B cell (primary cell): ENCODE data around the gene PRR7. TPM values are rescaled to one million over a fixed set of nuclear protein-coding genes. Genes with fewer than 3 reads are reported as not detected.

Source experiments
- ATAC-seq: fragments of 200-7000 bp; cut with Tn5 transposase; one replicate; pipeline ENCODE4 v1.10.0; 2021; ENCODE audit warnings: low read depth, mild to moderate bottlenecking, moderate number of reproducible peaks, moderate library complexity
- CTCF ChIA-PET: fragments of 350-600 bp; sonication (Branson Sonifier 250); formaldehyde crosslinking; loops from one replicate; lab custom pipeline; 2021; ENCODE audit warnings: antibody characterized with exemption, inconsistent platforms; lab: Charles Lee
- POLR2A ChIA-PET: fragments of 350-600 bp; sonication (Branson Sonifier 250); formaldehyde crosslinking; loops from one replicate; lab custom pipeline; 2021; ENCODE audit warnings: antibody characterized with exemption; lab: Charles Lee
- DNase-seq: peaks from one replicate; pipeline ENCODE4 v3.0.0; 2013
- H2AFZ ChIP-seq: 2 replicates; pipeline ENCODE4 v1.6.1; 2012; ENCODE audit warnings: mild to moderate bottlenecking, low read depth, low read length; ENCODE audit not compliant: insufficient read depth, poor library complexity, severe bottlenecking
- H3K27ac ChIP-seq, 2 donors: 1 replicate in 1 of 2; 2 replicates in 1 of 2; pipeline ENCODE4 v1.5.1; 2012 to 2013; ENCODE audit warnings: low read length in 2 of 2, mild to moderate bottlenecking in 2 of 2, moderate library complexity in 1 of 2
- H3K27me3 ChIP-seq, 4 experiments: fragments of 200-600 bp in 1 of 4; sonication (generic) in 1 of 4; replicated peaks in 1 of 4; 1 replicate in 2 of 4; 2 replicates in 2 of 4; pipeline versions ENCODE4 v1.6.1 to v1.7.0; 2013 to 2016; ENCODE audit warnings: low read length in 3 of 4, mild to moderate bottlenecking in 2 of 4, mixed read lengths in 1 of 4, moderate library complexity in 1 of 4; ENCODE audit not compliant: insufficient read depth in 4 of 4, control insufficient read depth in 3 of 4; ENCODE audit errors: control extremely low read depth in 1 of 4
- H3K36me3 ChIP-seq, 2 experiments: replicated peaks in 1 of 2; 1 replicate in 1 of 2; 2 replicates in 1 of 2; pipeline versions ENCODE4 v1.6.1 to v1.7.1; 2013; ENCODE audit warnings: low read length in 1 of 2; ENCODE audit not compliant: insufficient read depth in 2 of 2, control insufficient read depth in 1 of 2; ENCODE audit errors: control extremely low read depth in 1 of 2, extremely low read depth in 1 of 2
- H3K4me1 ChIP-seq, 2 donors: fragments of 200-600 bp in 1 of 2; sonication (generic) in 1 of 2; 1 replicate in 1 of 2; 2 replicates in 1 of 2; pipeline versions ENCODE4 v1.5.1 to v1.6.1; 2013 to 2017; ENCODE audit warnings: low read length in 2 of 2; ENCODE audit not compliant: control insufficient read depth in 2 of 2, insufficient read depth in 2 of 2
- H3K4me2 ChIP-seq: replicated peaks from 2 replicates; pipeline ENCODE3; 2012; ENCODE audit warnings: mild to moderate bottlenecking, low read depth, low read length; ENCODE audit not compliant: poor library complexity, severe bottlenecking
- H3K4me3 ChIP-seq, 5 experiments: fragments of 200-600 bp in 1 of 5; sonication (generic) in 1 of 5; 1 replicate in 3 of 5; 2 replicates in 2 of 5; pipeline versions ENCODE4 v1.5.1 to v1.7.0; 2011 to 2016; ENCODE audit warnings: low read length in 4 of 5, mild to moderate bottlenecking in 4 of 5, low read depth in 2 of 5, control low read depth in 1 of 5, moderate library complexity in 1 of 5; ENCODE audit not compliant: insufficient read depth in 1 of 5; ENCODE audit errors: control extremely low read depth in 1 of 5, extremely low read depth in 1 of 5
- H3K79me2 ChIP-seq: fragments of 200-600 bp; sonication (generic); one replicate; pipeline ENCODE4 v1.6.0; 2016; ENCODE audit warnings: low read length; ENCODE audit not compliant: control insufficient read depth, insufficient read depth
- H3K9ac ChIP-seq: fragments of 200-600 bp; sonication (generic); 2 replicates; pipeline ENCODE4 v1.6.1; 2017; ENCODE audit warnings: mild to moderate bottlenecking, low read length, moderate library complexity
- H3K9me3 ChIP-seq, 3 donors: one replicate each; pipeline versions ENCODE4 v1.6.1 to v1.7.1; 2013; ENCODE audit warnings: low read length in 2 of 3; ENCODE audit not compliant: control insufficient read depth in 2 of 3, insufficient read depth in 1 of 3; ENCODE audit errors: control extremely low read depth in 1 of 3
- H4K20me1 ChIP-seq: 2 replicates; pipeline ENCODE4 v1.6.0; 2012; ENCODE audit warnings: mild to moderate bottlenecking, low read length; ENCODE audit not compliant: insufficient read depth, control insufficient read depth, poor library complexity, severe bottlenecking
- H3K27ac Mint-ChIP-seq: one replicate; pipeline ENCODE4 v1.8.0; 2021; ENCODE audit warnings: mixed read lengths
- H3K27me3 Mint-ChIP-seq: one replicate; pipeline ENCODE4 v1.8.0; 2021; ENCODE audit warnings: mixed read lengths
- H3K4me1 Mint-ChIP-seq: one replicate; pipeline ENCODE4 v1.8.0; 2021; ENCODE audit warnings: mixed read lengths
- H3K4me3 Mint-ChIP-seq: one replicate; pipeline ENCODE4 v1.8.0; 2021; ENCODE audit warnings: mixed read lengths
- H3K9me3 Mint-ChIP-seq: one replicate; pipeline ENCODE4 v1.8.0; 2022; ENCODE audit warnings: mixed read lengths; ENCODE audit not compliant: insufficient read depth
- CTCF ChIP-seq: fragments of 200-600 bp; IDR thresholded peaks from one replicate; pipeline ENCODE4 v1.8.0; 2022; ENCODE audit warnings: antibody characterized with exemption, mild to moderate bottlenecking
- EZH2 ChIP-seq: IDR thresholded peaks from 2 replicates; pipeline ENCODE4 v1.6.1; 2012; ENCODE audit warnings: borderline replicate concordance, low read depth, mild to moderate bottlenecking, moderate library complexity, low read length; ENCODE audit not compliant: insufficient read depth, poor library complexity, severe bottlenecking
- WGBS: methylation state at CpG from one replicate; pipeline ENCODE4 v1.1.5; 2013; ENCODE audit warnings: missing lambda C conversion rate; ENCODE audit not compliant: insufficient coverage; 5-methylcytosine and 5-hydroxymethylcytosine counted together
- intact Hi-C: fragments of 100-400 bp; cut with micrococcal nuclease; formaldehyde crosslinking; loops from one replicate; pipeline ENCODE4 v1.10.0; 2022
- polyA plus RNA-seq: library from polyadenylated mRNA; depleted of rRNA; stranded (reverse); fragments of >200 nt; gene quantifications from 2 replicates; pipeline ENCODE4 v1.2.3, GENCODE V29; 2012
- total RNA-seq, 2 donors: library from RNA; stranded (reverse); fragments of 120-200 nt in 1 of 2; gene quantifications; 1 replicate in 1 of 2; 2 replicates in 1 of 2; pipeline versions ENCODE4 v1.2.3 to v1.2.4, GENCODE V29; 2013 to 2022

PRR7 gene
- total and polyA plus RNA-seq, 2 donors (not counting 1 experiment from before 2014, with no cell fraction given), result 4.8 to 84.4 TPM

- ChIA-PET POLR2A (interaction anchor here (0.7 kb wide), 1 partner anchor 78 kb away, joined by 6 read pairs; no protein-coding TSS in a partner anchor), CTCF (no interaction called here)
- Histone ChIP-seq H3K27ac (no peak overlapping the region), H4K20me1 (no peaks in the 10 kb centered on the region), H3K4me1 (peaks cover 14 to 19% of the 10 kb centered on the region in 2 donors), H2AFZ (no peak overlapping the region), H3K27me3 (no peaks in the 10 kb centered on the region), H3K9ac (no peak overlapping the region), H3K4me2 (no peak overlapping the region), H3K36me3 (peaks cover 0 to 3% of the 10 kb centered on the region in 2 experiments), H3K4me3 (no peak overlapping the region), H3K9me3 (no peaks in the 10 kb centered on the region), H3K79me2 (no peaks in the 10 kb centered on the region)
- no peak overlapping the region for H3K4me3 Mint-ChIP-seq
- no peak overlapping the region for H3K27ac Mint-ChIP-seq
- no peak for ATAC-seq
- intact Hi-C loops, result no loop called here
- H3K9me3 Mint-ChIP-seq, result no peaks in the 10 kb centered on the region
- DNase-seq, result no peak
- WGBS, result 99% methylated on average over 8 of the region's 10 CpGs
- H3K4me1 Mint-ChIP-seq, result peaks cover 17% of the 10 kb centered on the region
- no peaks in the 10 kb centered on the region for H3K27me3 Mint-ChIP-seq
- TF ChIP-seq EZH2, result no peak
- TF ChIP-seq CTCF, result no peak
Observed at GRCh38 chr5:177482359-177482795, 35.8 kb downstream of the PRR7 start.

- no peak overlapping the region for H2AFZ ChIP-seq
- Mint-ChIP-seq H3K27me3 (no peaks in the 10 kb centered on the region), H3K27ac (no peak overlapping the region), H3K9me3 (no peaks in the 10 kb centered on the region), H3K4me1 (peaks cover 17% of the 10 kb centered on the region), H3K4me3 (no peak overlapping the region)
- 94% methylated on average over 8 of the region's 9 CpGs for WGBS
- no peak overlapping the region for H3K9ac ChIP-seq
- ChIA-PET POLR2A (no interaction called here), CTCF (interaction anchor here (0.6 kb wide), 1 partner anchor 51 kb away, joined by 4 read pairs; no protein-coding TSS in a partner anchor)
- DNase-seq (no peak), ATAC-seq (no peak)
- H3K27me3 ChIP-seq, result no peaks in the 10 kb centered on the region
- H3K36me3 ChIP-seq, result peaks cover 0 to 8% of the 10 kb centered on the region in 2 experiments
- no peak overlapping the region for H3K27ac ChIP-seq
- no peaks in the 10 kb centered on the region for H3K9me3 ChIP-seq
- H3K4me2 ChIP-seq, result no peak overlapping the region
- peaks cover 14 to 19% of the 10 kb centered on the region in 2 donors for H3K4me1 ChIP-seq
- intact Hi-C loops, result no loop called here
- no peaks in the 10 kb centered on the region for H3K79me2 ChIP-seq
- no peak for TF ChIP-seq EZH2
- no peak for TF ChIP-seq CTCF
- no peaks in the 10 kb centered on the region for H4K20me1 ChIP-seq
- no peak overlapping the region for H3K4me3 ChIP-seq
Observed at GRCh38 chr5:177483042-177483441, 36.4 kb downstream of the PRR7 start.
